CD4-positive, alpha-beta T cell treated with Interleukin-4 for 4 hours (primary cell): ENCODE results near the gene MS4A1.
"Not testable (repeated sequence)": the region's sequence is repeated elsewhere in the genome, so short reads cannot be mapped to it uniquely, and the experiment has no call there.

Experiments
- DNase-seq: peaks from one replicate; pipeline ENCODE4 v3.0.0-alpha.2; 2020

The MS4A1 gene

GRCh38 chr11:60504219-60504905 lies 48.7 kb downstream of the MS4A1 start:
- peak; percentile 8 for DNase-seq

DNA sequence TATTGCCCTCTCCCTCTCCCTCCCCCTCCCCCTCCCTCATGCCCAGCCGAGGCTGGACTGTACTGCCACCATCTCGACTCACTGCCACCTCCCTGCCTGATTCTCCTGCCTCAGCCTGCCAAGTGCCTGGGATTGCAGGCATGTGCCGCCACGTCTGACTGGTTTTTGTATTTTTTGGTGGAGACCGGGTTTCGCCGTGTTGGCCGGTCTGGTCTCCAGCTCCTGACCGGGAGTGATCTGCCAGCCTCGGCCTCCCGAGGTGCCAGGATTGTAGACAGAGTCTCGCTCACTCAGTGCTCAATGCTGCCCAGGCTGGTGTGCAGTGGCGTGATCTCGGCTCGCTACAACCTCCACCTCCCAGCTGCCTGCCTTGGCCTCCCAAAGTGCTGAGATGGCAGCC lies 54.0 kb downstream of the MS4A1 start:
- DNase-seq, result not testable (repeated sequence)

DNA sequence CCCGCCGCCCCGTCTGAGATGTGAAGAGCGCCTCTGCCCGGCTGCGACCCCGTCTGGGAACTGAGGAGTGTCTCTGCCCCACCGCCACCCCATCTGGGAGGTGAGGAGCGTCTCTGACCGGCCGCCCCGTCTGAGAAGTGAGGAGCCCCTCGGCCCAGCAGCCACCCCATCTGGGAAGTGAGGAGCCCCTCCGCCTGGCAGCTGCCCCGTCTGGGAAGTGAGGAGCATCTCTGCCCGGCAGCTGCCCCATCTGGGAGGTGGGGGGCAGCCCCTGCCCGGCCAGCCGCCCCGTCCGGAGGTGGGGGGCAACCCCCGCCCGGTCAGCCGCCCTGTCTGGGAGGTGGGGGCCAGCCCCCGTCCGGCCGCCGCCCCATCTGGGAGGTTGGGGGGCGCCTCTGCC lies 54.6 kb downstream of the MS4A1 start:
- DNase-seq, result not testable (repeated sequence)

DNA sequence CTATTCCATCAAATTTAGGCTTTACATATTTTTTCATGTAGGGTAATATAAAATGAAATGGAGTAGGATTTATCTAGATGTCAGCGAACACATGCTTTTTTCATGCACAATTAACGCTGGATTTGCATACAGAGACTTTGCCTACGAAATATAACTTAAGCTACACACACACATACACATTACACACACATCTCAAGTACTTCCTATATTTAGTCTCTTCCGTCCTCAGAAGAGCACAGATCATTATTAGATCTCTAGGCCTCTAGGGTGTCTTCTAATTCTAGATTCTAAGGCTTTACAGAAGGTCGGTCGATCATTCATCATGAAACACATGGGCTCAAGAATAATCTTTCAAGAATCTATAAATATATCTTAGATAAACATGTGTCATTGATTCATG lies 55.7 kb downstream of the MS4A1 start:
- DNase-seq, result no peak

GRCh38 chr11:60512651-60513225 lies 57.1 kb downstream of the MS4A1 start:
- no peak for DNase-seq

DNA sequence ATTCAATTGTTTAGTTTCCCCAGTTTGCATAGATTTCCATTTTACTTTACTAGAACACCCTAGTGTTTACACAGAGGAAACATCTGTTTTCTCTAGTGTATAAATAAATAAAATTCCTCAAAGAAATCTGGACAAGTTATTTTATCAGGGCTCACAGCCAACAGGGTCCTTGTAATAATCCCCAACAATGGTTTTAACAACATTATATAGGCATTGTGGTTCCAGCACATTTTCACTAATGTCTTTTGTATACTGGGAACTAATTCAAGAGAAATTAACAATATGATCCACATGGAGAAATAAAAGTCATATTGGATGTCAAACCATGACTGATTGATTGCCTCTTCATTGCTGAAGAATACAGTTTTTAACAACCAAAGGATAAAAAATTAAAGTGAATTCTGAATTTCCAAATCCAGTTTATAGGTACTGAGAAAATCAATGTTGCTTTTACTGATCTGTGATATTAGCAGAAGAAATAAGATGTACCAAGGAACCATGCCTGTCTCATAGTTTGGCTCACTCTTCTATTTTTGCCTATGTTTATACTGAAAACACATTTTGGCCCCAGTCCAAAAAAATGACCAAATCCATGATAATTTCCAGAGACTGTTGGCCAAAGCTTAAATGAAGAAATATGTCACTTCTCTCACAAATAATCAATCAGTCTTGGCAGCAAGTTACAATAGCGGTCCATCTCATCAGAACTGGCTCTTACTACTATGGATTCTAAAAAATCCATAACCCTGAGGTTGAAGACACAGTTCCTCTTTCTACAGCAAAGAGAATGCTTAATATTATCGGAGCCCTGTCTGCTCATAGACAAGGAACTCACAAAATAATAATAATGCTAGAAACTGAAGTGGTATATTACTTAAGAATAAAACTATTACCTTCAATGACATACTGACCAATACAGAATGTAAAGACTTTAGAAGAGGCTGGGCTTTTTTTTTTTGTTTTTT lies 58.1 kb downstream of the MS4A1 start:
- DNase-seq, result no peak

GRCh38 chr11:60515144-60515855 lies 59.7 kb downstream of the MS4A1 start, which contains the start of gene MS4A13:
Gene MS4A13 (plus strand): TSS chr11:60515392. CDS start chr11:60518084, 2,692 bp downstream.
- DNase-seq, result no peak
